GM12878 (cell line): ENCODE measurements around the gene FREM2. TPM values are rescaled to one million over a fixed set of nuclear protein-coding genes. Genes with fewer than 3 reads are reported as not detected.

Experiments used
- ATAC-seq: fragments of 200-7000 bp; cut with Tn5 transposase; 3 replicates; pipeline ENCODE4 v1.9.1; 2020; ENCODE audit warnings: mild to moderate bottlenecking, moderate library complexity
- BruUV-seq: library from RNA; stranded (reverse); fragments of 400-500 nt; replicated peaks from 2 replicates; lab custom pipeline; 2021; lab: Mats Ljungman, UMichigan
- CTCF ChIA-PET: fragments of 300-600 bp; sonication (Branson Sonifier 250); formaldehyde crosslinking; extraction: SDS; loops from one replicate; lab custom pipeline; 2021; ENCODE audit warnings: inconsistent platforms; lab: Yijun Ruan, JAX
- POLR2A ChIA-PET: fragments of 350-600 bp; formaldehyde crosslinking; extraction: SDS; loops from one replicate; lab custom pipeline; 2021; ENCODE audit warnings: inconsistent platforms; lab: Charles Lee
- RAD21 ChIA-PET: fragments of 300-600 bp; sonication (Branson Sonifier 250); formaldehyde crosslinking; loops from one replicate; lab custom pipeline; 2023; ENCODE audit warnings: antibody characterized with exemption; ENCODE audit not compliant: unreplicated experiment; lab: Charles Lee
- SMC1A ChIA-PET: fragments of 300-600 bp; sonication (Branson Sonifier 250); formaldehyde crosslinking; loops from one replicate; lab custom pipeline; 2023; ENCODE audit not compliant: unreplicated experiment, uncharacterized antibody; lab: Charles Lee
- DNase-seq: peaks from one replicate; pipeline ENCODE4 v3.0.0-alpha.2; 2011; ENCODE audit warnings: low read depth, low spot score
- FAIRE-seq: peaks from 3 replicates; lab custom pipeline; 2011; peaks lifted over from hg19 to GRCh38; lab: Jason Lieb, UNC
- H2AFZ ChIP-seq: 2 replicates; pipeline ENCODE4 v1.6.0; 2011; ENCODE audit warnings: low read depth, low read length, control low read depth; ENCODE audit not compliant: control insufficient read depth
- H3K27ac ChIP-seq: 2 replicates; pipeline ENCODE4 v1.5.1; 2011; ENCODE audit warnings: control low read depth; ENCODE audit not compliant: control insufficient read depth, insufficient read depth
- H3K27me3 ChIP-seq, 2 experiments: replicated peaks in 1 of 2; 2 replicates each; pipeline versions ENCODE4 v1.6.0 to v1.6.1; 2011; ENCODE audit warnings: low read length in 1 of 2; ENCODE audit not compliant: control insufficient read depth in 2 of 2, insufficient read depth in 2 of 2
- H3K36me3 ChIP-seq, 2 experiments: 2 replicates each; pipeline ENCODE4 v1.5.1; 2011; ENCODE audit warnings: low read length in 1 of 2; ENCODE audit not compliant: control insufficient read depth in 2 of 2, insufficient read depth in 2 of 2
- H3K4me1 ChIP-seq: 2 replicates; pipeline ENCODE4 v1.6.1; 2011; ENCODE audit warnings: mild to moderate bottlenecking, low read length, moderate library complexity, mixed read lengths; ENCODE audit not compliant: control insufficient read depth, insufficient read depth
- H3K4me2 ChIP-seq: 2 replicates; pipeline ENCODE4 v1.6.0; 2011; ENCODE audit warnings: control low read depth; ENCODE audit not compliant: control insufficient read depth, insufficient read depth
- H3K4me3 ChIP-seq: fragments of 200-600 bp; sonication (generic); 2 replicates; pipeline ENCODE4 v1.5.1; 2016
- H3K79me2 ChIP-seq: 2 replicates; pipeline ENCODE4 v1.6.0; 2011; ENCODE audit warnings: low read length; ENCODE audit not compliant: control insufficient read depth, insufficient read depth
- H3K9ac ChIP-seq: 2 replicates; pipeline ENCODE4 v1.8.0; 2011; ENCODE audit warnings: low read length, control low read depth, mixed read lengths; ENCODE audit not compliant: control insufficient read depth, insufficient read depth
- H3K9me3 ChIP-seq: replicated peaks from 3 replicates; pipeline ENCODE4 v1.5.1; 2011; ENCODE audit warnings: mild to moderate bottlenecking, low read length; ENCODE audit not compliant: control insufficient read depth, insufficient read depth
- H4K20me1 ChIP-seq: 2 replicates; pipeline ENCODE4 v1.6.0; 2011; ENCODE audit not compliant: control insufficient read depth, insufficient read depth
- CBX3 ChIP-seq: fragments of 200-600 bp; sonication (generic); IDR thresholded peaks from 2 replicates; pipeline ENCODE4 v1.6.1; 2016; ENCODE audit warnings: low read depth, borderline replicate concordance
- CHD2 ChIP-seq: IDR thresholded peaks from 2 replicates; pipeline ENCODE4 v1.6.1; 2011; ENCODE audit warnings: low read depth, low read length, improper control_type of control experiment, borderline replicate concordance
- EED ChIP-seq: sonication (generic); IDR thresholded peaks from 2 replicates; pipeline ENCODE4 v1.6.1; 2016; ENCODE audit warnings: antibody characterized with exemption, low read depth
- GATAD2B ChIP-seq: fragments of 450-650 bp; conservative IDR thresholded peaks from 2 replicates; pipeline ENCODE4 v1.6.1; 2017; ENCODE audit warnings: low read depth, mild to moderate bottlenecking, moderate library complexity
- MAX ChIP-seq: IDR thresholded peaks from 2 replicates; pipeline ENCODE4 v1.6.1; 2012; ENCODE audit warnings: low read depth, low read length, improper control_type of control experiment
- MTA3 ChIP-seq: IDR thresholded peaks from 2 replicates; pipeline ENCODE4 v1.6.1; 2012; ENCODE audit warnings: low read length, inconsistent platforms, borderline replicate concordance
- NBN ChIP-seq: fragments of 450-650 bp; IDR thresholded peaks from 2 replicates; pipeline ENCODE4 v1.6.1; 2016
- NR2C2 ChIP-seq: IDR thresholded peaks from 2 replicates; pipeline ENCODE4 v1.6.1; 2011; ENCODE audit warnings: borderline replicate concordance, low read depth; ENCODE audit not compliant: control insufficient read depth, insufficient read length
- WGBS: methylation state at CpG from one replicate; pipeline ENCODE4 v1.1.6; 2016; ENCODE audit warnings: low lambda C conversion rate; ENCODE audit not compliant: insufficient replicate concordance, insufficient coverage; ENCODE audit errors: missing lambda C conversion rate; 5-methylcytosine and 5-hydroxymethylcytosine counted together
- in situ Hi-C: fragments of 300-500 bp; cut with MboI; formaldehyde crosslinking; loops from 9 replicates; pipeline ENCODE4 v1.14.3; 2018; ENCODE audit warnings: mixed read lengths
- intact Hi-C: fragments of 100-400 bp; cut with micrococcal nuclease; formaldehyde crosslinking; loops from one replicate; pipeline ENCODE4 v1.14.2; 2022; ENCODE audit not compliant: unreplicated experiment
- polyA plus RNA-seq, 11 experiments: library from polyadenylated mRNA; depleted of rRNA in 4 of 11; unstranded in 6 of 11; stranded (reverse) in 5 of 11; fragments of >200 nt; fragmentation: Nextera tagmentation in 4 of 11; fragmentation: Illumina TruSeq in 1 of 11; extraction: Ambion mirVana in 4 of 11; extraction: Trizol in 1 of 11; gene quantifications; 1 replicate in 1 of 11; 2 replicates in 10 of 11; pipeline versions ENCODE4 v1.2.1 to v1.2.3, GENCODE V29; 2011 to 2016; ENCODE audit warnings: inconsistent platforms in 2 of 11, missing spikeins in 2 of 11, low read depth in 1 of 11
- total RNA-seq, 4 experiments: library from RNA; depleted of rRNA in 3 of 4; stranded (reverse); fragments of >200 nt in 3 of 4; fragmentation: Illumina TruSeq in 1 of 4; extraction: Trizol in 1 of 4; gene quantifications; 2 replicates each; pipeline versions ENCODE4 v1.2.1 to v1.2.3, GENCODE V29; 2013 to 2021
- TF ChIP-seq, protein P1 (sequence below), 3 experiments: IDR thresholded peaks in 2 of 3; conservative IDR thresholded peaks in 1 of 3; 2 replicates each; pipeline ENCODE4 v1.5.1; 2011; ENCODE audit warnings: low read depth in 3 of 3, low read length in 3 of 3, mild to moderate bottlenecking in 3 of 3, control low read depth in 2 of 3, moderate library complexity in 2 of 3, inconsistent platforms in 1 of 3, mixed read lengths in 1 of 3; ENCODE audit not compliant: control insufficient read depth in 2 of 3, insufficient read depth in 1 of 3; ENCODE audit errors: extremely low read depth in 1 of 3
- TF ChIP-seq, protein P2 (sequence below): IDR thresholded peaks from 2 replicates; pipeline ENCODE4 v1.6.1; 2011; ENCODE audit warnings: mild to moderate bottlenecking, low read depth, low read length, moderate library complexity; ENCODE audit not compliant: insufficient replicate concordance

The FREM2 gene
- total and polyA plus RNA-seq, 10 of the 15 experiments (the other 5 are each of a cell fraction or from before 2014, with no cell fraction given) = 0.02 to 0.12 (median 0.05) TPM; not detected in 2

- Histone ChIP-seq H3K4me1 (no peaks in the 10 kb centered on the region), H3K27ac (no peak overlapping the region), H3K9me3 (no peaks in the 10 kb centered on the region), H3K4me2 (no peak overlapping the region), H3K27me3 (no peaks in the 10 kb centered on the region)
- CTCF ChIA-PET = no interaction called here
- WGBS = 60% methylated on average over 2 of the region's 2 CpGs
- TF ChIP-seq MTA3 (no peak), NR2C2 (no peak), MAX (no peak), GATAD2B (no peak), CBX3 (no peak), EED (no peak), NBN (no peak), CHD2 (no peak)
- TF ChIP-seq, protein P1, sequence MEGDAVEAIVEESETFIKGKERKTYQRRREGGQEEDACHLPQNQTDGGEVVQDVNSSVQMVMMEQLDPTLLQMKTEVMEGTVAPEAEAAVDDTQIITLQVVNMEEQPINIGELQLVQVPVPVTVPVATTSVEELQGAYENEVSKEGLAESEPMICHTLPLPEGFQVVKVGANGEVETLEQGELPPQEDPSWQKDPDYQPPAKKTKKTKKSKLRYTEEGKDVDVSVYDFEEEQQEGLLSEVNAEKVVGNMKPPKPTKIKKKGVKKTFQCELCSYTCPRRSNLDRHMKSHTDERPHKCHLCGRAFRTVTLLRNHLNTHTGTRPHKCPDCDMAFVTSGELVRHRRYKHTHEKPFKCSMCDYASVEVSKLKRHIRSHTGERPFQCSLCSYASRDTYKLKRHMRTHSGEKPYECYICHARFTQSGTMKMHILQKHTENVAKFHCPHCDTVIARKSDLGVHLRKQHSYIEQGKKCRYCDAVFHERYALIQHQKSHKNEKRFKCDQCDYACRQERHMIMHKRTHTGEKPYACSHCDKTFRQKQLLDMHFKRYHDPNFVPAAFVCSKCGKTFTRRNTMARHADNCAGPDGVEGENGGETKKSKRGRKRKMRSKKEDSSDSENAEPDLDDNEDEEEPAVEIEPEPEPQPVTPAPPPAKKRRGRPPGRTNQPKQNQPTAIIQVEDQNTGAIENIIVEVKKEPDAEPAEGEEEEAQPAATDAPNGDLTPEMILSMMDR (IDR thresholded peaks at IDR 0.05 in 2 of 3, conservative IDR thresholded peaks at IDR 0.05 in 1 of 3; ENCODE audit: control insufficient read depth in 2 of 3, extremely low read depth in 1 of 3, insufficient read depth in 1 of 3, low read depth in 3 of 3, low read length in 3 of 3) = no peak
- TF ChIP-seq, protein P2, sequence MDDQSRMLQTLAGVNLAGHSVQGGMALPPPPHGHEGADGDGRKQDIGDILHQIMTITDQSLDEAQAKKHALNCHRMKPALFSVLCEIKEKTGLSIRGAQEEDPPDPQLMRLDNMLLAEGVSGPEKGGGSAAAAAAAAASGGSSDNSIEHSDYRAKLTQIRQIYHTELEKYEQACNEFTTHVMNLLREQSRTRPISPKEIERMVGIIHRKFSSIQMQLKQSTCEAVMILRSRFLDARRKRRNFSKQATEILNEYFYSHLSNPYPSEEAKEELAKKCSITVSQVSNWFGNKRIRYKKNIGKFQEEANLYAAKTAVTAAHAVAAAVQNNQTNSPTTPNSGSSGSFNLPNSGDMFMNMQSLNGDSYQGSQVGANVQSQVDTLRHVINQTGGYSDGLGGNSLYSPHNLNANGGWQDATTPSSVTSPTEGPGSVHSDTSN = no peak
- TF ChIP-seq, all 136 proteins: peak for 0
- FAIRE-seq = no peak
- no peak for ATAC-seq
- H3K79me2 ChIP-seq = no peaks in the 10 kb centered on the region
- no peaks in the 10 kb centered on the region for H4K20me1 ChIP-seq
- ChIA-PET POLR2A (no interaction called here), SMC1A (interaction anchor here (0.9 to 1.4 kb wide), 3 partner anchors 8 to 181 kb away, joined by 3 to 5 read pairs (median 5); no protein-coding TSS in a partner anchor), RAD21 (no interaction called here)
- H3K36me3 ChIP-seq = no peaks in the 10 kb centered on the region
- no peak overlapping the region for H3K9ac ChIP-seq
- DNase-seq = no peak
- H3K4me3 ChIP-seq = no peak overlapping the region
- H2AFZ ChIP-seq = no peak overlapping the region
- intact Hi-C loops = no loop called here
- BruUV-seq = no TSS peak
- in situ Hi-C loops = no loop called here
Measured at GRCh38 chr13:38693641-38694040, 6.8 kb downstream of the FREM2 start.
